GM23338 (cell line): ENCODE measurements around the gene ZNF697. TPM values are rescaled to one million over a fixed set of nuclear protein-coding genes. Genes with fewer than 3 reads are reported as not detected.
"Not testable (repeated sequence)": the region's sequence is repeated elsewhere in the genome, so short reads cannot be mapped to it uniquely, and the experiment has no call there.

ENCODE experiments used
- ATAC-seq: fragments of 200-7000 bp; cut with Tn5 transposase; 3 replicates; pipeline ENCODE4 v1.9.1; 2020
- DNase-seq: peaks from one replicate; pipeline ENCODE4 v3.0.0-alpha.2; 2015; ENCODE audit warnings: low spot score
- H2AFZ ChIP-seq: fragments of 200-600 bp; sonication (generic); 2 replicates; pipeline ENCODE4 v1.8.0; 2016; ENCODE audit warnings: antibody characterized with exemption, mild to moderate bottlenecking, moderate library complexity
- H3F3A ChIP-seq: fragments of 200-600 bp; sonication (generic); replicated peaks from 2 replicates; pipeline ENCODE4 v1.8.0; 2017; ENCODE audit warnings: antibody characterized with exemption, mixed run types, low read depth
- H3K27ac ChIP-seq: fragments of 200-600 bp; sonication (generic); 2 replicates; pipeline ENCODE4 v1.6.1; 2016; ENCODE audit warnings: low read depth
- H3K27me3 ChIP-seq: fragments of 200-600 bp; sonication (generic); 2 replicates; pipeline ENCODE4 v1.8.0; 2016; ENCODE audit warnings: mild to moderate bottlenecking, mixed run types, moderate library complexity; ENCODE audit not compliant: insufficient read depth
- H3K36me3 ChIP-seq: fragments of 200-600 bp; sonication (generic); 2 replicates; pipeline ENCODE4 v1.8.0; 2016; ENCODE audit warnings: mild to moderate bottlenecking; ENCODE audit not compliant: insufficient read depth
- H3K4me1 ChIP-seq: fragments of 200-600 bp; sonication (generic); 2 replicates; pipeline ENCODE4 v1.8.0; 2016; ENCODE audit warnings: mild to moderate bottlenecking, moderate library complexity; ENCODE audit not compliant: insufficient read depth
- H3K4me2 ChIP-seq: fragments of 200-600 bp; sonication (generic); 2 replicates; pipeline ENCODE4 v1.7.1; 2017; ENCODE audit warnings: mixed run types
- H3K4me3 ChIP-seq: fragments of 200-600 bp; sonication (generic); 2 replicates; pipeline ENCODE4 v1.6.1; 2016; ENCODE audit warnings: mixed run types
- H3K79me2 ChIP-seq: fragments of 200-600 bp; sonication (generic); replicated peaks from 2 replicates; pipeline ENCODE4 v1.8.0; 2017; ENCODE audit warnings: mild to moderate bottlenecking; ENCODE audit not compliant: insufficient read depth
- H3K9me2 ChIP-seq: fragments of 200-600 bp; sonication (generic); 2 replicates; pipeline ENCODE4 v1.8.0; 2017; ENCODE audit not compliant: insufficient read depth
- H4K20me1 ChIP-seq: fragments of 200-600 bp; sonication (generic); replicated peaks from 2 replicates; pipeline ENCODE4 v1.8.0; 2017; ENCODE audit warnings: mild to moderate bottlenecking; ENCODE audit not compliant: insufficient read depth
- H3K27ac Mint-ChIP-seq: 2 replicates; pipeline ENCODE4 v1.8.0; 2020; ENCODE audit warnings: inconsistent platforms, mild to moderate bottlenecking, moderate library complexity, mixed read lengths
- H3K27me3 Mint-ChIP-seq: 3 replicates; pipeline ENCODE4 v1.8.0; 2022; ENCODE audit warnings: low read depth, mild to moderate bottlenecking, moderate library complexity, mixed read lengths, inconsistent platforms; ENCODE audit not compliant: insufficient read depth, poor library complexity
- H3K36me3 Mint-ChIP-seq: 3 replicates; pipeline ENCODE4 v1.8.0; 2021; ENCODE audit warnings: low read depth, mild to moderate bottlenecking, inconsistent platforms, moderate library complexity, mixed read lengths
- H3K4me1 Mint-ChIP-seq: 3 replicates; pipeline ENCODE4 v1.8.0; 2020; ENCODE audit warnings: mild to moderate bottlenecking, inconsistent platforms, mixed read lengths
- H3K4me3 Mint-ChIP-seq: 3 replicates; pipeline ENCODE4 v1.8.0; 2021; ENCODE audit warnings: moderate library complexity, mild to moderate bottlenecking, inconsistent platforms, mixed read lengths
- H3K9me3 Mint-ChIP-seq: 3 replicates; pipeline ENCODE4 v1.8.0; 2020; ENCODE audit warnings: moderate library complexity, mild to moderate bottlenecking, inconsistent platforms, mixed read lengths
- ETS1 ChIP-seq: IDR thresholded peaks from 2 replicates; pipeline ENCODE4 v1.6.1; 2016; ENCODE audit warnings: antibody characterized with exemption
- EZH2phosphoT487 ChIP-seq: fragments of 200-600 bp; sonication (generic); IDR thresholded peaks from one replicate; pipeline ENCODE4 v1.8.1; 2018; ENCODE audit warnings: antibody characterized with exemption; ENCODE audit not compliant: unreplicated experiment
- JUNB ChIP-seq: IDR thresholded peaks from one replicate; pipeline ENCODE4 v1.6.1; 2016; ENCODE audit warnings: antibody characterized with exemption; ENCODE audit not compliant: unreplicated experiment
- NANOG ChIP-seq: IDR thresholded peaks from 2 replicates; pipeline ENCODE4 v1.6.1; 2016; ENCODE audit warnings: antibody characterized with exemption, borderline replicate concordance
- POLR2AphosphoS5 ChIP-seq: IDR thresholded peaks from 2 replicates; pipeline ENCODE4 v1.6.1; 2016; ENCODE audit warnings: antibody characterized with exemption, low read depth
- REST ChIP-seq: IDR thresholded peaks from one replicate; pipeline ENCODE4 v1.6.1; 2018; ENCODE audit warnings: antibody characterized with exemption; ENCODE audit not compliant: unreplicated experiment
- STAT1 ChIP-seq: IDR thresholded peaks from one replicate; pipeline ENCODE4 v1.6.1; 2016; ENCODE audit warnings: antibody characterized with exemption; ENCODE audit not compliant: unreplicated experiment
- polyA plus RNA-seq: library from polyadenylated mRNA; unstranded; fragments of >200 nt; fragmentation: Nextera tagmentation; extraction: Ambion mirVana; gene quantifications from 2 replicates; pipeline ENCODE4 v1.2.1, GENCODE V29; 2016
- total RNA-seq: library from RNA; depleted of rRNA; stranded (reverse); fragments of >200 nt; shearing (Covaris generic); gene quantifications from 2 replicates; pipeline ENCODE4 v1.2.3, GENCODE V29; 2014

The ZNF697 gene
- total and polyA plus RNA-seq, 2 experiments from 2014 or later: 5.4 to 32.0 TPM

GRCh38 chr1:119617751-119618691 lies 30.0 kb downstream of the ZNF697 start (continued):
- TF ChIP-seq EZH2phosphoT487 (no peak), STAT1 (no peak), NANOG (no peak), JUNB (no peak), POLR2AphosphoS5 (no peak), ETS1 (no peak), REST (no peak)

- H4K20me1 ChIP-seq, H3K27me3 Mint-ChIP-seq, H3K79me2 ChIP-seq, H3K27me3 ChIP-seq, DNase-seq, H3K36me3 Mint-ChIP-seq, H2AFZ ChIP-seq, H3K9me3 Mint-ChIP-seq, H3F3A ChIP-seq, H3K4me3 Mint-ChIP-seq, H3K4me2 ChIP-seq, H3K27ac Mint-ChIP-seq, ATAC-seq, H3K36me3 ChIP-seq, H3K27ac ChIP-seq, H3K9me2 ChIP-seq, H3K4me3 ChIP-seq: not testable (repeated sequence)
- peaks cover 35% of the 10 kb centered on the region for H3K4me1 Mint-ChIP-seq
- H3K4me1 ChIP-seq: peaks cover 19% of the 10 kb centered on the region
These were observed 31.3 kb downstream of the ZNF697 start for GRCh38 chr1:119616748-119617147.

- H3F3A ChIP-seq, H3K9me2 ChIP-seq, H3K79me2 ChIP-seq, DNase-seq, H3K4me3 Mint-ChIP-seq, H3K9me3 Mint-ChIP-seq, H3K36me3 ChIP-seq, ATAC-seq, H4K20me1 ChIP-seq, H2AFZ ChIP-seq, H3K27ac ChIP-seq, H3K27ac Mint-ChIP-seq, H3K4me1 ChIP-seq, H3K27me3 ChIP-seq, H3K36me3 Mint-ChIP-seq, H3K27me3 Mint-ChIP-seq, H3K4me2 ChIP-seq, H3K4me3 ChIP-seq: not testable (repeated sequence)
- H3K4me1 Mint-ChIP-seq: peaks cover 26% of the 10 kb centered on the region
These were observed 33.0 kb downstream of the ZNF697 start for GRCh38 chr1:119615100-119615499.
